T-helper 2 cell treated with Interferon-gamma antibody and Interleukin-4, amounts not matched to agents 100 ng/mL and 5 ng/mL, for 36 hours (primary cell): Measurements from ENCODE around the gene ZBTB3. TPM values are rescaled to one million over a fixed set of nuclear protein-coding genes. Genes with fewer than 3 reads are reported as not detected.

Experiments used
- total RNA-seq: library from RNA; stranded (reverse); gene quantifications from 2 replicates; pipeline ENCODE4 v1.2.3, GENCODE V29; 2022

The ZBTB3 gene
- total RNA-seq, 1 donor from 2014 or later: 12.9 TPM

Other genes with a start within 250 kb of the ZBTB3 start
- 288 and 291 TPM in 2 replicates for gene AHNAK, start 207.4 kb downstream of the ZBTB3 start, total RNA-seq
- gene EEF1G, start 180.3 kb downstream of the ZBTB3 start, total RNA-seq: 1,326 and 1,342 TPM in 2 replicates
- 26.4 and 30.9 TPM in 2 replicates for gene TUT1, start 162.6 kb downstream of the ZBTB3 start, total RNA-seq
- 257 and 262 TPM in 2 replicates for gene MTA2, start 152.3 kb downstream of the ZBTB3 start, total RNA-seq
- 126 and 133 TPM in 2 replicates for gene EML3, start 141.4 kb downstream of the ZBTB3 start, total RNA-seq
- 0.95 and 1.0 TPM in 2 replicates for gene ROM1, start 140.9 kb downstream of the ZBTB3 start, total RNA-seq
- gene B3GAT3, start 132.2 kb downstream of the ZBTB3 start, total RNA-seq: 65.4 and 69.3 TPM in 2 replicates
- gene GANAB, start 107.5 kb downstream of the ZBTB3 start, total RNA-seq: 275 and 283 TPM in 2 replicates
- 31.0 and 31.8 TPM in 2 replicates for gene INTS5, start 100.9 kb downstream of the ZBTB3 start, total RNA-seq
- gene C11orf98, start 89.0 kb downstream of the ZBTB3 start, total RNA-seq: 99.6 and 105 TPM in 2 replicates
- 21.3 and 24.7 TPM in 2 replicates for gene CSKMT, start 88.8 kb downstream of the ZBTB3 start, total RNA-seq
- 8.7 and 9.2 TPM in 2 replicates for gene UQCC3, start 82.5 kb downstream of the ZBTB3 start, total RNA-seq
- gene LBHD1, start 81.9 kb downstream of the ZBTB3 start, total RNA-seq: 18.9 and 20.7 TPM in 2 replicates
- gene UBXN1, start 75.1 kb downstream of the ZBTB3 start, total RNA-seq: 113 and 119 TPM in 2 replicates
- gene LRRN4CL, start 64.6 kb downstream of the ZBTB3 start, total RNA-seq: 0.25 and 0.32 TPM in 2 replicates
- gene BSCL2, start 46.7 kb downstream of the ZBTB3 start, total RNA-seq: 26.5 and 28.4 TPM in 2 replicates
- gene GNG3, start 46.5 kb downstream of the ZBTB3 start, total RNA-seq: 0.30 TPM in 1 of 2 replicates, not detected in the other
- 69.9 and 72.6 TPM in 2 replicates for gene HNRNPUL2, start 26.7 kb downstream of the ZBTB3 start, total RNA-seq
- gene TTC9C, start 25.7 kb downstream of the ZBTB3 start, total RNA-seq: 37.0 and 39.9 TPM in 2 replicates
- gene POLR2G, start 7.4 kb upstream of the ZBTB3 start, total RNA-seq: 101 and 104 TPM in 2 replicates
- gene TAF6L, start 17.2 kb upstream of the ZBTB3 start, total RNA-seq: 21.6 and 21.9 TPM in 2 replicates
- 37.1 and 37.2 TPM in 2 replicates for gene TMEM179B, start 33.2 kb upstream of the ZBTB3 start, total RNA-seq
- gene TMEM223, start 37.8 kb upstream of the ZBTB3 start, total RNA-seq: 19.6 and 19.8 TPM in 2 replicates
- 86.2 and 91.7 TPM in 2 replicates for gene NXF1, start 51.3 kb upstream of the ZBTB3 start, total RNA-seq
- gene STX5, start 77.9 kb upstream of the ZBTB3 start, total RNA-seq: 39.4 and 39.8 TPM in 2 replicates
- gene TEX54, start 78.7 kb upstream of the ZBTB3 start, total RNA-seq: 0.77 TPM in 1 of 2 replicates, not detected in the other
- 77.5 and 81.6 TPM in 2 replicates for gene WDR74, start 85.4 kb upstream of the ZBTB3 start, total RNA-seq
- gene SLC3A2, start 126.7 kb upstream of the ZBTB3 start, total RNA-seq: 163 TPM in 2 replicates
- not detected in 2 replicates for gene CHRM1, start 167.2 kb upstream of the ZBTB3 start, total RNA-seq
- gene SLC22A6, start 230.8 kb upstream of the ZBTB3 start, total RNA-seq: not detected in 2 replicates